HEK293 (cell line): ENCODE results near the gene ARHGAP21.

Source experiments
- BCL11A ChIP-seq: fragments of 450-650 bp; formaldehyde crosslinking; IDR thresholded peaks from 2 replicates; pipeline ENCODE4 v1.5.1; 2016; ENCODE audit warnings: low read depth, missing biosample characterization, missing genetic modification characterization
- ELK4 ChIP-seq: IDR thresholded peaks from 2 replicates; pipeline ENCODE4 v1.6.1; 2011; ENCODE audit warnings: mild to moderate bottlenecking, low read depth, low read length, borderline replicate concordance
- OVOL3 ChIP-seq: fragments of 450-650 bp; formaldehyde crosslinking; IDR thresholded peaks from 2 replicates; pipeline ENCODE4 v1.5.1; 2016; ENCODE audit warnings: missing biosample characterization, missing genetic modification characterization
- PATZ1 ChIP-seq: fragments of 450-650 bp; formaldehyde crosslinking; IDR thresholded peaks from 2 replicates; pipeline ENCODE4 v1.5.1; 2016; ENCODE audit warnings: missing biosample characterization, missing genetic modification characterization
- REST ChIP-seq: fragments of 450-650 bp; formaldehyde crosslinking; IDR thresholded peaks from 2 replicates; pipeline ENCODE4 v1.5.1; 2016; ENCODE audit warnings: missing biosample characterization, missing genetic modification characterization
- ZBTB20 ChIP-seq: fragments of 450-650 bp; formaldehyde crosslinking; IDR thresholded peaks from 2 replicates; pipeline ENCODE4 v1.5.1; 2016; ENCODE audit warnings: missing biosample characterization, missing genetic modification characterization
- ZBTB26 ChIP-seq: fragments of 450-650 bp; formaldehyde crosslinking; optimal IDR thresholded peaks from 2 replicates; pipeline ENCODE3; 2016; ENCODE audit warnings: missing biosample characterization, mild to moderate bottlenecking, missing genetic modification characterization
- ZFP37 ChIP-seq: fragments of 450-650 bp; formaldehyde crosslinking; IDR thresholded peaks from 2 replicates; pipeline ENCODE4 v1.5.1; 2016; ENCODE audit warnings: missing biosample characterization, missing genetic modification characterization
- ZIC2 ChIP-seq: fragments of 450-650 bp; formaldehyde crosslinking; IDR thresholded peaks from 2 replicates; pipeline ENCODE4 v1.5.1; 2016; ENCODE audit warnings: missing biosample characterization, missing genetic modification characterization
- ZNF146 ChIP-seq: fragments of 450-650 bp; formaldehyde crosslinking; IDR thresholded peaks from 2 replicates; pipeline ENCODE4 v1.5.1; 2016; ENCODE audit warnings: missing biosample characterization, missing genetic modification characterization
- ZNF16 ChIP-seq: fragments of 450-650 bp; formaldehyde crosslinking; IDR thresholded peaks from 2 replicates; pipeline ENCODE4 v1.5.1; 2016; ENCODE audit warnings: low read depth, missing biosample characterization, missing genetic modification characterization
- ZNF184 ChIP-seq: fragments of 450-650 bp; IDR thresholded peaks from 2 replicates; pipeline ENCODE4 v1.5.1; 2018; ENCODE audit warnings: missing biosample characterization, mild to moderate bottlenecking, missing genetic modification characterization
- ZNF202 ChIP-seq: fragments of 450-650 bp; formaldehyde crosslinking; IDR thresholded peaks from 2 replicates; pipeline ENCODE4 v1.5.1; 2016; ENCODE audit warnings: missing biosample characterization, missing genetic modification characterization, borderline replicate concordance
- ZNF341 ChIP-seq: fragments of 450-650 bp; formaldehyde crosslinking; IDR thresholded peaks from 2 replicates; pipeline ENCODE4; 2016; ENCODE audit warnings: low read depth, missing biosample characterization, missing genetic modification characterization
- ZNF416 ChIP-seq: fragments of 450-650 bp; formaldehyde crosslinking; IDR thresholded peaks from 2 replicates; pipeline ENCODE4 v1.5.1; 2016; ENCODE audit warnings: missing biosample characterization, missing genetic modification characterization
- ZNF529 ChIP-seq: fragments of 450-650 bp; formaldehyde crosslinking; IDR thresholded peaks from 2 replicates; pipeline ENCODE4 v1.5.1; 2017; ENCODE audit warnings: missing genetic modification characterization, missing biosample characterization; ENCODE audit not compliant: insufficient replicate concordance
- ZNF692 ChIP-seq: fragments of 450-650 bp; formaldehyde crosslinking; IDR thresholded peaks from 2 replicates; pipeline ENCODE4 v1.5.1; 2016; ENCODE audit warnings: missing biosample characterization, missing genetic modification characterization
- ZNF747 ChIP-seq: fragments of 450-650 bp; formaldehyde crosslinking; IDR thresholded peaks from 2 replicates; pipeline ENCODE4 v1.5.1; 2016; ENCODE audit warnings: missing biosample characterization, missing genetic modification characterization

The ARHGAP21 gene

GRCh38 chr10:24723788-24724380 is at the start of gene ARHGAP21 (continued):
- TF ChIP-seq BCL11A (no peak), ZBTB20 (tag by site-specific recombination) (peak; percentile 81; the same call in 1 of the 2 replicates), OVOL3 (no peak), ZNF529 (tag by site-specific recombination) (no peak), ZNF184 (no peak), ZNF341 (tag by site-specific recombination) (peak; percentile 57), ZNF692 (tag by site-specific recombination) (no peak), ZNF747 (no peak), ELK4 (no peak), ZIC2 (no peak), REST (tag by site-specific recombination) (0 out of 2 replicates have a peak, but pooled peaks have one; percentile 15), PATZ1 (tag by site-specific recombination) (no peak; the same call in none of the 2 replicates), ZNF202 (tag by site-specific recombination) (no peak), ZBTB26 (peak; percentile 43), ZNF16 (no peak), ZFP37 (tag by site-specific recombination) (no peak), ZNF416 (tag by site-specific recombination) (no peak), ZNF146 (tag by site-specific recombination) (no peak)
- TF ChIP-seq, all 188 proteins: peak for 26
